ENCODE measurements around the gene ELMO3. TPM values are rescaled to one million over a fixed set of nuclear protein-coding genes. Genes with fewer than 3 reads are reported as not detected.

ELMO3 gene
- polyA plus RNA-seq, 12 donors: 0.49 to 4.7 (median 1.0) TPM; not detected in 2

GRCh38 chr16:67240506-67240905 lies 41.6 kb downstream of the ELMO3 start:
- DNase-seq: no peak

- no peak for DNase-seq
Observed at GRCh38 chr16:67241008-67241900, 42.3 kb downstream of the ELMO3 start.

- DNase-seq: no peak
Observed at GRCh38 chr16:67242138-67242730, 43.3 kb downstream of the ELMO3 start.

- DNase-seq: no peak
Observed at GRCh38 chr16:67243481-67243880, 44.5 kb downstream of the ELMO3 start.

- peak; percentile 29 for DNase-seq
Observed at GRCh38 chr16:67244387-67245185, 45.7 kb downstream of the ELMO3 start.

- DNase-seq: no peak
Observed at GRCh38 chr16:67245186-67245585, 46.3 kb downstream of the ELMO3 start.

- no peak for DNase-seq
Observed at GRCh38 chr16:67245674-67246080, 46.7 kb downstream of the ELMO3 start.

GRCh38 chr16:67246081-67246755 lies 47.3 kb downstream of the ELMO3 start:
- peak; percentile 81 for DNase-seq

GRCh38 chr16:67246756-67247191 lies 47.8 kb downstream of the ELMO3 start:
- no peak for DNase-seq

- DNase-seq: peak; percentile 94
Observed at GRCh38 chr16:67247192-67248072, 48.5 kb downstream of the ELMO3 start, which contains the start of gene FHOD1. Gene FHOD1, minus strand, starts transcription at chr16:67247481. Its CDS starts 71 bp downstream, at chr16:67247410.

- no peak for DNase-seq
Observed at GRCh38 chr16:67248073-67248400, 49.1 kb downstream of the ELMO3 start.

- no peak for DNase-seq
Observed at GRCh38 chr16:67248401-67249177, 49.7 kb downstream of the ELMO3 start, which contains the start of gene SLC9A5. Gene SLC9A5, plus strand, starts transcription at chr16:67248979. Its CDS starts 36 bp downstream, at chr16:67249015.

GRCh38 chr16:67249178-67250044 lies 50.5 kb downstream of the ELMO3 start:
- no peak for DNase-seq

GRCh38 chr16:67250045-67250327 lies 51.1 kb downstream of the ELMO3 start:
- no peak for DNase-seq

- DNase-seq: no peak
Observed at GRCh38 chr16:67252609-67253497, 53.9 kb downstream of the ELMO3 start.
